ENCODE results near the gene RNU6-1.

RNU6-1 gene

GRCh38 chr15:67855842-67856241 is 16.0 kb upstream of the RNU6-1 start:
- no peak for DNase-seq

- DNase-seq: no peak
Measured at GRCh38 chr15:67854358-67854757, 14.5 kb upstream of the RNU6-1 start.

GRCh38 chr15:67853454-67853853 is 13.6 kb upstream of the RNU6-1 start:
- no peak for DNase-seq

- DNase-seq: no peak
Measured at GRCh38 chr15:67852418-67852817, 12.6 kb upstream of the RNU6-1 start.

GRCh38 chr15:67850994-67851571 is 11.2 kb upstream of the RNU6-1 start:
- DNase-seq: peak in 1 of 2 donors; percentile 34

- DNase-seq: no peak
Measured at GRCh38 chr15:67850336-67850735, 10.5 kb upstream of the RNU6-1 start.

- no peak for DNase-seq
Measured at GRCh38 chr15:67849538-67849937, 9.7 kb upstream of the RNU6-1 start.

GRCh38 chr15:67845974-67846373 is 6.1 kb upstream of the RNU6-1 start:
- DNase-seq: no peak

GRCh38 chr15:67843571-67844387 is 3.9 kb upstream of the RNU6-1 start:
- no peak for DNase-seq

- DNase-seq: no peak
Measured at GRCh38 chr15:67843092-67843501, 3.3 kb upstream of the RNU6-1 start.

- no peak for DNase-seq
Measured at GRCh38 chr15:67841513-67841762, 1.6 kb upstream of the RNU6-1 start.

- no peak for DNase-seq
Measured at GRCh38 chr15:67840749-67841512, 1.1 kb upstream of the RNU6-1 start.

GRCh38 chr15:67839499-67839928 is 331 bp downstream of the RNU6-1 start:
- DNase-seq: no peak

- DNase-seq: no peak
Measured at GRCh38 chr15:67838789-67839332, 984 bp downstream of the RNU6-1 start.

GRCh38 chr15:67836955-67837354 is 2.9 kb downstream of the RNU6-1 start:
- DNase-seq: no peak

- DNase-seq: peak in 1 of 2 donors; percentile 51
Measured at GRCh38 chr15:67836477-67836876, 3.4 kb downstream of the RNU6-1 start.

- no peak for DNase-seq
Measured at GRCh38 chr15:67836134-67836455, 3.8 kb downstream of the RNU6-1 start.

- DNase-seq: no peak
Measured at GRCh38 chr15:67835297-67836133, 4.3 kb downstream of the RNU6-1 start.

- DNase-seq: no peak
Measured at GRCh38 chr15:67834581-67835296, 5.1 kb downstream of the RNU6-1 start.

GRCh38 chr15:67833710-67834511 is 5.9 kb downstream of the RNU6-1 start:
- DNase-seq: no peak

All from bone marrow (tissue), 2 donors.